CD8-positive, alpha-beta memory T cell (primary cell): ENCODE results near the gene PRR36. TPM values are rescaled to one million over a fixed set of nuclear protein-coding genes. Genes with fewer than 3 reads are reported as not detected.

Experiments
- CTCF ChIA-PET: fragments of 350-600 bp; sonication (Branson Sonifier 250); formaldehyde crosslinking; loops from one replicate; lab custom pipeline; 2021; ENCODE audit warnings: antibody characterized with exemption; lab: Charles Lee
- POLR2A ChIA-PET: fragments of 350-600 bp; sonication (Branson Sonifier 250); formaldehyde crosslinking; loops from one replicate; lab custom pipeline; 2021; ENCODE audit warnings: antibody characterized with exemption; lab: Charles Lee
- DNase-seq, 5 donors: peaks; one replicate each; pipeline versions ENCODE4 v3.0.0 to v3.0.0-alpha.2; 2020 to 2022; ENCODE audit warnings: mixed read lengths in 1 of 5
- H3K27ac ChIP-seq: one replicate; pipeline ENCODE4 v1.7.0; 2013; ENCODE audit warnings: low read depth, mild to moderate bottlenecking, low read length, moderate library complexity
- H3K27me3 ChIP-seq: 2 replicates; pipeline ENCODE4 v1.7.0; 2013; ENCODE audit warnings: low read length, mild to moderate bottlenecking; ENCODE audit not compliant: insufficient read depth, poor library complexity, severe bottlenecking
- H3K36me3 ChIP-seq: 2 replicates; pipeline ENCODE4 v1.7.0; 2013; ENCODE audit warnings: mild to moderate bottlenecking, low read length, moderate library complexity; ENCODE audit not compliant: insufficient read depth
- H3K4me1 ChIP-seq: 2 replicates; pipeline ENCODE4 v1.7.0; 2013; ENCODE audit warnings: mild to moderate bottlenecking, low read length, moderate library complexity; ENCODE audit not compliant: insufficient read depth
- H3K4me3 ChIP-seq: 2 replicates; pipeline ENCODE4 v1.7.0; 2013; ENCODE audit warnings: mild to moderate bottlenecking, low read length
- H3K9me3 ChIP-seq: 2 replicates; pipeline ENCODE4 v1.7.0; 2013; ENCODE audit warnings: mild to moderate bottlenecking, low read length
- H3K27ac Mint-ChIP-seq, 8 donors: one replicate each; pipeline ENCODE4 v1.8.0; 2020 to 2021; ENCODE audit warnings: mixed read lengths in 8 of 8, mild to moderate bottlenecking in 6 of 8, inconsistent platforms in 3 of 8, moderate library complexity in 3 of 8
- H3K27me3 Mint-ChIP-seq, 2 donors: one replicate each; pipeline ENCODE4 v1.8.0; 2020 to 2021; ENCODE audit warnings: mixed read lengths in 2 of 2, mild to moderate bottlenecking in 1 of 2, moderate library complexity in 1 of 2
- H3K36me3 Mint-ChIP-seq, 3 donors: one replicate each; pipeline ENCODE4 v1.8.0; 2020 to 2021; ENCODE audit warnings: mixed read lengths in 3 of 3, inconsistent platforms in 1 of 3, mild to moderate bottlenecking in 1 of 3
- H3K4me1 Mint-ChIP-seq, 3 donors: one replicate each; pipeline ENCODE4 v1.8.0; 2020 to 2021; ENCODE audit warnings: mixed read lengths in 3 of 3, inconsistent platforms in 1 of 3, mild to moderate bottlenecking in 1 of 3
- H3K4me3 Mint-ChIP-seq, 7 donors: one replicate each; pipeline ENCODE4 v1.8.0; 2020 to 2021; ENCODE audit warnings: mixed read lengths in 7 of 7, mild to moderate bottlenecking in 6 of 7, moderate library complexity in 4 of 7, inconsistent platforms in 2 of 7
- H3K9me3 Mint-ChIP-seq, 5 donors: one replicate each; pipeline ENCODE4 v1.8.0; 2020 to 2022; ENCODE audit warnings: mixed read lengths in 5 of 5, mild to moderate bottlenecking in 3 of 5, moderate library complexity in 2 of 5, inconsistent platforms in 1 of 5
- polyA plus RNA-seq: library from polyadenylated mRNA; unstranded; fragments of 300-500 nt; fragmentation: Illumina TruSeq; gene quantifications from one replicate; pipeline ENCODE4 v1.2.3, GENCODE V29; 2021
- total RNA-seq, 2 experiments: library from RNA; stranded (reverse); gene quantifications; one replicate each; pipeline ENCODE4 v1.2.3, GENCODE V29; 2021

Gene PRR36
- not detected for total RNA-seq
- polyA plus RNA-seq: not detected

- CTCF ChIA-PET: interaction anchor here (0.7 to 1.0 kb wide), 2 partner anchors 11 to 21 kb away, joined by 3 read pairs; no protein-coding TSS in a partner anchor
- H3K9me3 Mint-ChIP-seq: peaks cover 0 to 2% (median 0%) of the 10 kb centered on the region in 5 donors
- H3K27ac Mint-ChIP-seq: no peak within 1 kb of the TSS
- no peaks in the 10 kb centered on the region for H3K9me3 ChIP-seq
- H3K27me3 Mint-ChIP-seq: peaks cover 19 to 29% of the 10 kb centered on the region in 2 donors
- POLR2A ChIA-PET: no interaction called here
- H3K4me3 ChIP-seq: peak within 1 kb of the TSS; percentile 26
- no peak for DNase-seq
- H3K27me3 ChIP-seq: peaks cover 24% of the 10 kb centered on the region
- no peaks in the 10 kb centered on the region for H3K36me3 ChIP-seq
- no peaks in the 10 kb centered on the region for H3K36me3 Mint-ChIP-seq
- H3K4me3 Mint-ChIP-seq: peak within 1 kb of the TSS in 6 of 7 donors; percentile 32 to 85 (median 68)
- H3K4me1 Mint-ChIP-seq: peaks cover 19 to 36% (median 20%) of the 10 kb centered on the region in 3 donors
- H3K4me1 ChIP-seq: peaks cover 22% of the 10 kb centered on the region
- no peak within 1 kb of the TSS for H3K27ac ChIP-seq
Observed at GRCh38 chr19:7874076-7874896, at the start of gene PRR36. TSS of gene PRR36 (minus strand) at chr19:7874390. CDS start at chr19:7873689, 701 bp downstream.

GRCh38 chr19:7923295-7924191 is 49.4 kb upstream of the PRR36 start:
- CTCF ChIA-PET: interaction anchor here (1.0 to 8.3 kb wide), 3 partner anchors 21 to 69 kb away, joined by 5 to 37 read pairs (median 5); partner anchors contain the start of gene TIMM44
- POLR2A ChIA-PET: interaction anchor here (0.6 to 1.1 kb wide), 2 partner anchors 19 to 20 kb away, joined by 3 read pairs; partner anchors contain the start of gene TIMM44

GRCh38 chr19:7922836-7923195 is 48.6 kb upstream of the PRR36 start:
- DNase-seq: no peak
- Histone ChIP-seq H3K36me3 (no peaks in the 10 kb centered on the region), H3K9me3 (no peaks in the 10 kb centered on the region), H3K4me1 (peaks cover 34% of the 10 kb centered on the region), H3K4me3 (no peak overlapping the region), H3K27me3 (peaks cover 5% of the 10 kb centered on the region), H3K27ac (no peak overlapping the region)
- CTCF ChIA-PET: interaction anchor here (1.7 to 8.3 kb wide), 2 partner anchors 54 to 69 kb away, joined by 5 to 37 read pairs; no protein-coding TSS in a partner anchor
- POLR2A ChIA-PET: no interaction called here
- no peaks in the 10 kb centered on the region for H3K9me3 Mint-ChIP-seq
- H3K36me3 Mint-ChIP-seq: peaks cover 0 to 13% (median 0%) of the 10 kb centered on the region in 3 donors
- H3K4me1 Mint-ChIP-seq: peaks cover 21 to 54% (median 25%) of the 10 kb centered on the region in 3 donors
- no peak overlapping the region for H3K27ac Mint-ChIP-seq
- H3K27me3 Mint-ChIP-seq: peaks cover 13 to 16% of the 10 kb centered on the region in 2 donors
- H3K4me3 Mint-ChIP-seq: peak overlapping the region in 3 of 7 donors; percentile 14 to 44 (median 36)

More at GRCh38 chr19:7923295-7924191, 49.4 kb upstream of the PRR36 start:
- no peak overlapping the region for H3K4me3 ChIP-seq
- no peaks in the 10 kb centered on the region for H3K36me3 ChIP-seq
- H3K4me3 Mint-ChIP-seq: peak overlapping the region in 5 of 7 donors; percentile 14 to 44 (median 40)
- peaks cover 0 to 2% (median 0%) of the 10 kb centered on the region in 5 donors for H3K9me3 Mint-ChIP-seq
- no peak for DNase-seq
- no peaks in the 10 kb centered on the region for H3K9me3 ChIP-seq
- peaks cover 0 to 13% (median 0%) of the 10 kb centered on the region in 3 donors for H3K36me3 Mint-ChIP-seq
- H3K27ac ChIP-seq: no peak overlapping the region
- H3K4me1 ChIP-seq: peaks cover 29% of the 10 kb centered on the region
- H3K27ac Mint-ChIP-seq: peak overlapping the region in 3 of 8 donors; percentile 11 to 64 (median 14)
- peaks cover 6 to 9% of the 10 kb centered on the region in 2 donors for H3K27me3 Mint-ChIP-seq
- H3K27me3 ChIP-seq: peaks cover 5% of the 10 kb centered on the region
- peaks cover 22 to 48% (median 22%) of the 10 kb centered on the region in 3 donors for H3K4me1 Mint-ChIP-seq

- Histone ChIP-seq H3K9me3 (no peaks in the 10 kb centered on the region), H3K4me3 (peak overlapping the region; percentile 81), H3K36me3 (no peaks in the 10 kb centered on the region), H3K27me3 (peaks cover 8% of the 10 kb centered on the region), H3K27ac (no peak overlapping the region), H3K4me1 (peaks cover 36% of the 10 kb centered on the region)
- peaks cover 21 to 57% (median 25%) of the 10 kb centered on the region in 3 donors for H3K4me1 Mint-ChIP-seq
- H3K27me3 Mint-ChIP-seq: peaks cover 14 to 16% of the 10 kb centered on the region in 2 donors
- H3K27ac Mint-ChIP-seq: peak overlapping the region in 1 of 8 donors; percentile 81
- no peaks in the 10 kb centered on the region for H3K9me3 Mint-ChIP-seq
- ChIA-PET POLR2A (interaction anchor here (3.0 kb wide), 1 partner anchor 21 kb away, joined by 42 read pairs; the partner anchor contains the start of gene TIMM44), CTCF (interaction anchor here (1.1 to 8.3 kb wide), 5 partner anchors 19 to 68 kb away, joined by 3 to 41 read pairs (median 11); partner anchors contain the start of genes MAP2K7 and TIMM44)
- peaks cover 0 to 13% (median 0%) of the 10 kb centered on the region in 3 donors for H3K36me3 Mint-ChIP-seq
- no peak for DNase-seq
- peak overlapping the region in 5 of 7 donors; percentile 34 to 76 (median 49) for H3K4me3 Mint-ChIP-seq
Observed at GRCh38 chr19:7921967-7922835, 48.0 kb upstream of the PRR36 start.

- Mint-ChIP-seq H3K27me3 (peaks cover 16 to 20% of the 10 kb centered on the region in 2 donors), H3K36me3 (peaks cover 0 to 13% (median 0%) of the 10 kb centered on the region in 3 donors), H3K27ac (peak overlapping the region; percentile 85 to 97 (median 92)), H3K4me1 (peaks cover 25 to 60% (median 28%) of the 10 kb centered on the region in 3 donors), H3K4me3 (peak overlapping the region; percentile 84 to 95 (median 86)), H3K9me3 (no peaks in the 10 kb centered on the region)
- ChIA-PET POLR2A (interaction anchor here (0.5 to 3.0 kb wide), 6 partner anchors 8 to 292 kb away, joined by 3 to 42 read pairs (median 6); partner anchors contain the start of genes PET100 and TIMM44), CTCF (interaction anchor here (1.1 to 8.3 kb wide), 7 partner anchors 18 to 1150 kb away, joined by 3 to 41 read pairs (median 3); partner anchors contain the start of genes MAP2K7 and TIMM44)
- H3K36me3 ChIP-seq: no peaks in the 10 kb centered on the region
- no peaks in the 10 kb centered on the region for H3K9me3 ChIP-seq
- peaks cover 39% of the 10 kb centered on the region for H3K4me1 ChIP-seq
- H3K27ac ChIP-seq: peak overlapping the region; percentile 68
- DNase-seq: no peak
- H3K4me3 ChIP-seq: peak overlapping the region; percentile 81
- H3K27me3 ChIP-seq: peaks cover 11% of the 10 kb centered on the region
Observed at GRCh38 chr19:7921302-7921966, 47.2 kb upstream of the PRR36 start.

- Histone ChIP-seq H3K36me3 (no peaks in the 10 kb centered on the region), H3K27me3 (peaks cover 14% of the 10 kb centered on the region), H3K4me1 (peaks cover 40% of the 10 kb centered on the region), H3K27ac (peak overlapping the region; percentile 68), H3K9me3 (no peaks in the 10 kb centered on the region), H3K4me3 (peak overlapping the region; percentile 81)
- ChIA-PET POLR2A (interaction anchor here (0.7 to 3.0 kb wide), 9 partner anchors 8 to 291 kb away, joined by 3 to 42 read pairs (median 5); partner anchors contain the start of genes MAP2K7, PET100 and TIMM44), CTCF (interaction anchor here (1.1 to 8.3 kb wide), 11 partner anchors 9 to 1149 kb away, joined by 3 to 41 read pairs (median 3); partner anchors contain the start of genes MAP2K7 and TIMM44)
- Mint-ChIP-seq H3K27ac (peak overlapping the region; percentile 85 to 97 (median 92)), H3K27me3 (peaks cover 20 to 24% of the 10 kb centered on the region in 2 donors), H3K4me1 (peaks cover 26 to 61% (median 30%) of the 10 kb centered on the region in 3 donors), H3K4me3 (peak overlapping the region; percentile 84 to 95 (median 86)), H3K36me3 (peaks cover 0 to 13% (median 0%) of the 10 kb centered on the region in 3 donors), H3K9me3 (no peaks in the 10 kb centered on the region)
- DNase-seq: peak; percentile 95 to 100 (median 99)
Observed at GRCh38 chr19:7920519-7921301, 46.5 kb upstream of the PRR36 start.
